Cerebellar cortex (tissue), 1 donor: ENCODE measurements around the gene LNP1.
"Not testable (repeated sequence)": the region's sequence is repeated elsewhere in the genome, so short reads cannot be mapped to it uniquely, and the experiment has no call there.

ENCODE experiments used
- DNase-seq: peaks from one replicate; pipeline ENCODE4 v3.0.0-alpha.2; 2015; ENCODE audit warnings: low spot score

LNP1 gene

GRCh38 chr3:100429187-100429716, 27.9 kb downstream of the LNP1 start:
- DNase-seq, result no peak

DNA sequence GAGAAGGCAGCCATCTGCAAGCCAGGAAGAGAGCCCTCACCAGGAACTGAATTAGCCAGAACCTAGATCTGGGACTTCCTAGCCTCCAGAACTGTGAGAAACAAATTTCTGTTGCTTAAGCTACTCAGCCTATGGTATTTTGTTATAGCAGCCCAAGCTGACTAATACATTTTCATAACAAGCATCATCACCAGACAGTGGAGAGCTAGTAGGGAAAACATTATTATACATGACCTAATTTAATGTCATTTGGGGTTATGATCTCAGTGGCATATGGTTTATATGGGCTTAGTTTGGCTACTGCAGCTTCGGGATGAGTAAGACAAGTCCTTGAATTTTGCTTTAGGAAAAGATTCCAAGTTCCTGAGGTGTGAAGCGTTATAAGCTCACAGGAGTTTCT, 35.6 kb downstream of the LNP1 start:
- no peak for DNase-seq

DNA sequence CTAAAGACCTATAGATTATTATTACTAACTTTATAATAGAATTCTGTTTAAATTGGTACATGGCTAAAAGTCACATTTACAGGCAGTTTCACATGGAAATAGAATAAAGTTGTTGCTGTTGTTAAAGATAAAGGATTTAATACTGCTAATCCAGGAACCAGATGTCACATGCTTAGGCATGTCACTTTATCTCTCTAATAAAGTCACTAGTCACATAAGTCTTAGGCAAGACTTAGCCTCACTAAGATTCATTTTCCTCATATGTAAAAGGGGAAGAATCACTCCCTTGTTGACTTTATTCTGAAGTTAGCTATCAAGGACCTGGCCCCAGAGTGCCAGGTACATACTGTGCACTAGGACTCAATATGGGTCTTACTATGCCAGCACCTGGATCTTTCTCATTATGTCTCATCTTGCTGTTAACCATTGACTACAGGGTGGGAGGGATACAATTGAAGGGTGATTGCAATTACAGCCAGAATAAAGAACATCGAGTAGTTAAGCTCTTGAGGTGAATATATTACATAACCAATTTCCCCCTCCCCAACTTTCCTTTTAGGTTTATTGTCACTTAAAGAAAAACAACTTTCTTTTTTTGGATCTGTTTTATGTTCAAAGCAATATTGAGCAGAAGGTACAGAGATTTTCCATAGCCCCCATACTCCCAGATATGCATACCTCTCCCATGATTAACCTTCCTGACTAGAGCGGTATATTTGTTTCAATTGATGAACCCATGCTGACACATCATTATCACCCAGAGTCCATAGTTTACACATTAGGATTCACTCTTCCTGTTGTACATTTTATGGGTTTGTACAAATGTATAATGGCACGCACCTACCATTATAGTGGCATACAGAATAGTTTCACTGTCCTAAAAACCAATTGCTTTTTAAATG, 36.6 kb downstream of the LNP1 start:
- DNase-seq, result no peak

DNA sequence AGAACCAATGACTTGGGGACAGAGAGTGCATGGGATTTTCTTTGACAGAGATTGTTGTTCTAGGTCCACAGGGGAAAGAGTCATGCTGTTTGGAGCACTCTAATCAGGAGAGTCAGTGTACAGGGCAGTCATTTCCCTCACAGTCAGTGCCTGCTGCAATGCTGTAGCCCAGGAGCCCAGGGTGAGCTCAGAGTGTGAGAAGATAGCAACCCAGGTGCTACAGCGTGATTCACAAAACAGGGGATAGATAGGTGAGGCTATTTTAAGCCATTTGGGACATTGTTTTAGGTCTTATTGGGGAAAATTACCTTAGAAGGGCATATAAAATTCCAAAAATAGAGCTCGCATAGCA, 37.3 kb downstream of the LNP1 start:
- DNase-seq, result no peak

DNA sequence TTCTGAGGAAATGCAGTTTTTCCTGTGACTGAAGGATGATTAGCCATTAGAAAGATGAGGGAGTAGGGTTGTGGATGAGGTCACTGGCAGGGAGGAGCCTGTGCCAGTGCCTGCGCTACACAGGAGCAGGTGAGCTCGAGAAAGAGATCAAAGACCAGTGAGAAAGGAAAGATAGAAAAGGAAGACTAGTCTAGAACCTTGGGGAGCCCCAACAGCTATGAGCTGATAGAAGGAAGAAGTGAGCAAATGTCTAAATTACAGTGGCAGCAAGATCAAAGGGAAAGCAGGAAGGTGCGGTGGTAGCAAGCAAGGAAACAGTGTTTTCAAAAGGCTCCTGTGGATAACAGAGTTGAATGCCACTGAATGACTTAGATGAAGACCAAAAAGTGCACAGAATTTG, 39.6 kb downstream of the LNP1 start:
- DNase-seq, result no peak

DNA sequence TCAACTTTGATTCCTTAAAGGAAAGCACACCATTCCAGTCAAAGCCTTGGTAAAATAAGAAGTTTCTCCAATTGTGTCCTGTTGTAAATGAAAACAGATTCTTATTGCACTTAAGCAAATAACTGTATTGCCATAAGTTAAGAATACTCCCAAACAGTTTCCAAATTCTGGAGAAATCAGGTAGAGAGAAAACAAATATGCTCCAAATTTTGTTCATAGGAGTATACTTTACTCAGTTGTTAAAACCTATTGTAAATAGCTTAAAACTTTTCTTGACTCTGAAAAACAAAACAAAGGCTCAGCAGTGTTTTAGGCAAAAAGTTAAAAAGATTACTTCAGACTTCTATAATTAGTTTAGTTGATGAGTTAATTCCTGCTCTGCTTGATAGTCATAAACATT, 42.4 kb downstream of the LNP1 start:
- DNase-seq, result no peak

DNA sequence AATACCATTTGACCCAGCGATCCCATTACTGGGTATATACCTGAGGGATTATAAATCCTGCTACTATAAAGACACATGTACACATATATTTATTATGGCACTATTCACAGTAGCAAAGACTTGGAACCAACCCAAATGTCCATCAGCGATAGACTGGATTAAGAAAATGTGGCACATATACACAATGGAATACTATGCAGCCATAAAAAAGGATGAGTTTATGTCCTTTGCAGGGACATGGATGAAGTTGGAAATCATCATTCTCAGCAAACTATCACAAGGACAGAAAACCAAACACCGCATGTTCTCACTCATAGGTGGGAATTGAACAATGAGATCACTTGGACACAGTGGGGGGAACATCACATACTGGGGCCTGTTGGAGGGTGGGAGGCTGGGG, 45.7 kb downstream of the LNP1 start:
- DNase-seq, result not testable (repeated sequence)

DNA sequence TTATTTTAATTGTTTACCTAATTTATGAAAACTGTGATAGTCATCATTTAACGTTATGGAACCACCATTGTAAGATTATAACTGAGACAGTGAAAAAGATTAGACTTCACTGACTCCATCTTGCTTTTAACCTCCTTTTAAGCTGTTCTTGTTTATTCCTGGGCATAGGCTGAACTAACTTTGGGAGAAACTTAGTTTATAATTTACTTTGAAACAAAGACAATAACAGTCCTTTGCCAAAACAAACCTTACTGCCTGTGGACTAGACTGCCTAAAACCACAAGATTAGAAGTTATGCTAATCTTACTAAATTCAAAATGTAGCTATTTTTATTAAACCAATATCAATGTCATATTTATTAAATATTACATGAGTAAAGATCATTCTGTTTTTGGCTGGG, 46.7 kb downstream of the LNP1 start:
- DNase-seq, result no peak

DNA sequence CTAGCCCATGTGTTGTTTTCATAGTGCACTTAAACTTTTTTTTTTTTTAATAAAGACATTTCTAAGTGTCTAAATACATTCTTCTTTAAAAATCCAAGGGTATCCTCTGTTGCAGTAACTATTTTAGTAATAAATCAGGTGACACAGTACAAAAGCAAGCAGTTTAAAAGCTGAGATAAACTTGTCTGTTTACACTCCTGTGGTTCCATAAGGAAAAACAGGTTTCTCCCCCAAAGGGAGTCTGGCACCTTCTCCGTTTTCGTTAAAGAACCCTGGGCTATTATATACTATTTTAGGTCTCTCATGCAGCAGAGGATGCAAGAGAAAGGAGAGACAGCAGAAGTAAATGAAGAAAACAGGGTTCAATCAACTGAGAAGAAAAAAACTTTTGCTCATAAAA, 47.9 kb downstream of the LNP1 start:
- no peak for DNase-seq

- no peak for DNase-seq
Observed at GRCh38 chr3:100454677-100455076, 53.3 kb downstream of the LNP1 start.

- no peak for DNase-seq
Observed at GRCh38 chr3:100455841-100456550, 54.7 kb downstream of the LNP1 start.

GRCh38 chr3:100456745-100457144, 55.4 kb downstream of the LNP1 start:
- no peak for DNase-seq

GRCh38 chr3:100457811-100458210, 56.5 kb downstream of the LNP1 start:
- no peak for DNase-seq

DNA sequence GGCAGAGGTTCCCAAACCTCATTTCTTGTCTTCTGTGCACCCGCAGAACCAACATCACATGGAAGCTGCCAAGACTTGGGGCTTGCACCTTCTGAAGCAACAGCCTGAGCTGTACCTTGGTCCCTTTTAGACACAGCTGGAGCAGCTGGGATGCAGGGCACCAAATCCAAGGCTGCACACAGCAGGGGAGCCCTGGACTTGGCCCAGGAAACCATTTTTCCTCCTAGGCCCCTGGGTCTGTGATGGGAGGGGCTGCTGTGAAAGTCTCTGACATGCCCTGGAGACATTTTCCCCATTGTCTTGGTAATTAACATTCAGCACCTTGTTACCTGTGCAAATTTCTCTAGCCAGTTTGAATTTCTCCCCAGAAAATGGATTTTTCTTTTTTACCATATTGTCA, 57.5 kb downstream of the LNP1 start:
- DNase-seq, result no peak

DNA sequence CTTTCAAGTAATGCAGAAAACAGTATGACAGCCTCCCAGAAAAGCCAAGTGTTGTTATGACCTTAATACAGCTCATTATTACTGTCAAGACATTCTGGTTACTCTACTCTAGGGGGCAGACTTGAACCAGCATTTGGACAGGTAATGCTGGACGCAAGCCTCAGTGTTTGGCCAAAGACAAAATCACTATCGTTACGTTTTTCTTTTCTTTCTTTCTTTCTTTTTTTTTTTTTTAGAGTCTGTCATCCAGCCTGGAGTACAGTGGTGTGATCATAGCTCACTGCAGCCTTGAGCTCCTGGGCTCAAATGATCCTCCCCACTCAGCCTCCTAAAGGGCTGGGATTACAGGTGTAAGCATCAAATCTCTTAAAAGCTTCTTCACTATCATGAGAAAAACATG, 61.7 kb downstream of the LNP1 start:
- DNase-seq, result peak; percentile 48

GRCh38 chr3:100463646-100464155, 62.4 kb downstream of the LNP1 start:
- no peak for DNase-seq

- no peak for DNase-seq
Observed at GRCh38 chr3:100465892-100466777, 64.8 kb downstream of the LNP1 start.

DNA sequence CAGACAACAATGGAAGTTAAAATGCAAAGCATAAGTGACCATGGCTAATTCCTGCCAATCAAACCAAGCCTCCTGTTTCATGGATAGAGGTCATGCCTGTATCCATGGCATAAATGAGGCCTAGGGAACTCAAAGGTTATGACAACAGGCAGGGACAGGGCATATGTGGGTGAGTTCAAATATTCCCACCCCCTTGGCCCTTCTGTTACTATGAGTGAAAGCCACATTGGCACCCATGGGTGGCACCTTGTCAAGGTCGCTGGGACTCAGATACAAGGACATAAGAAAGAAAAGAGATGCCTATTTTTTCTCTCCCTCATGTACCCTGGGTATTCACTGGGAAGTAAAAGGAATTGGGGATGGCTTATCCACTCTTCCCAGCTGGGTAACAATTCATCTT, 65.8 kb downstream of the LNP1 start:
- no peak for DNase-seq

DNA sequence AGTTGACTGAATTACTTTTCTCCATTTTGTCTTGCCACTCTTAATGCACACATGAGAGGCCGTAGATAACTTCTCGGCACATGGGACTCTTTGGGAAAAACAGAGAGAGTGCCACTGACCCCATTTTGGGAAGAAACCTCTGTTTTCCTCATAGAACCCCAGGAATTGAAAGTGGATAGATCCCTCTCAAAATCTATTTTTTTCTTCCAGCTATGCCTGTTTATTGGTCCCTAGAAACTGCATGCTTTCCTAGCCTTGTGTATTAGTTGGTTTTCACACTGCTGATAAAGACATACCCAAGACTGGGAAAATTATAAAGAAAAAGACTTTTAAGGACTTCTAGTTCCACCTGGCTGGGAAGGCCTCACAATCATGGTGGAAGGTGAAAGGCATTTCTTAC, 67.3 kb downstream of the LNP1 start:
- DNase-seq, result no peak

GRCh38 chr3:100470951-100471350, 69.6 kb downstream of the LNP1 start:
- no peak for DNase-seq

DNA sequence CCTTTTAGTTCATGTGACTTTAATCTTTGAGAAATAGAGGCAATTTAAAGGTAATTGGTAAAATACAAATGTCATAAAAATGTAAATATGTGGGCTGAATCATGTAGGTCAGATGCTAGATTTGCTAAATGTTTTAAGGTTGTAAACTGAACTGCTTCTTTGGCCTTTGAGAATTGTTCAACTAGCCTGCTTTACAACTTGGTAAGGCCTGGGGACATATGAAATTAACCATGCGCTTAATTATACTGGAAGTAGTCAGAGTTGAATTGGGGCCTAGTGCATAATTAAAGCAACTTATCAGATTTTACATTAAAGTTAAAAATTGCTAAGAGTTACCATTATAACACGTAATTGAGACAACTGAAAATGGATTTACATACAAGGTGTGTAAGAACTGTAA, 70.1 kb downstream of the LNP1 start:
- DNase-seq, result no peak

DNA sequence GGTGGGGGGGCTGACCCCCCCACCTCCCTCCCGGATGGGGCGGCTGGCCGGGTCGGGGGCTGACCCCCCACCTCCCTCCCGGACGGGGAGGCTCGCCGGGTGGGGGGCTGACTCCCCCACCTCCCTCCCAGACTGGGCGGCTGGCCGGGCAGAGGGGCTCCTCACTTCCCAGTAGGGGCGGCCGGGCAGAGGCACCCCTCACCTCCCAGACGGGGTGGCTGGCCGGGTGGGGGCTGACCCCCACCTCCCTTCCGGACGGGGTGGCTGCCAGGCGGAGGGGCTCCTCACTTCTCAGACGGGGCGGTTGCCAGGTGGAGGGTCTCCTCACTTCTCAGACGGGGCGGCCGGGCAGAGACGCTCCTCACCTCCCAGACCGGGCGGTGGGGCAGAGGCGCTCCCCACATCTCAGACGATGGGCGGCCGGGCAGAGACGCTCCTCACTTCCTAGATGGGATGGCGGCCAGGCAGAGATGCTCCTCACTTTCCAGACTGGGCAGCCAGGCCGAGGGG, 76.6 kb downstream of the LNP1 start:
- not testable (repeated sequence) for DNase-seq
